Stimulated activated CD4-positive, alpha-beta T cell treated with anti-CD3 and anti-CD28 coated beads, Interleukin-2, amount 100 ng/mL, for 4 hours (primary cell): ENCODE data around the gene SLC22A7.
A peak's percentile ranks its signal among the peaks of the same experiment; 100 is the strongest.
"Not testable (repeated sequence)": the region's sequence is repeated elsewhere in the genome, so short reads cannot be mapped to it uniquely, and the experiment has no call there.

Source experiments
- DNase-seq: peaks from one replicate; pipeline ENCODE4 v3.0.0-alpha.2; 2020; ENCODE audit warnings: low read depth

SLC22A7 gene

GRCh38 chr6:43301081-43301870, 3.2 kb downstream of the SLC22A7 start:
- no peak for DNase-seq

DNA sequence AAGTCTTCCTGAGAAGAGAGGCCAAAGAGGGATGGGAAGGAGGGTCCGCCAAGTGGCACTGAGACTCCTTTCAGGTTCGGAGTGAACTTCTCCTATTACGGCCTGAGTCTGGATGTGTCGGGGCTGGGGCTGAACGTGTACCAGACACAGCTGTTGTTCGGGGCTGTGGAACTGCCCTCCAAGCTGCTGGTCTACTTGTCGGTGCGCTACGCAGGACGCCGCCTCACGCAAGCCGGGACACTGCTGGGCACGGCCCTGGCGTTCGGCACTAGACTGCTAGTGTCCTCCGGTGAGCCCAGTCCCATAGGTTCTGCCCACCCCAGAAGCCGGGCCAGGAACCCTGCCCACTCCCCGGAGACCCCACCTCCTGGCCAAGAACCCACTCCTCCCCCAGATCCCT, 4.1 kb downstream of the SLC22A7 start:
- DNase-seq = no peak

- not testable (repeated sequence) for DNase-seq
Observed at GRCh38 chr6:43303006-43303405, 4.9 kb downstream of the SLC22A7 start.

DNA sequence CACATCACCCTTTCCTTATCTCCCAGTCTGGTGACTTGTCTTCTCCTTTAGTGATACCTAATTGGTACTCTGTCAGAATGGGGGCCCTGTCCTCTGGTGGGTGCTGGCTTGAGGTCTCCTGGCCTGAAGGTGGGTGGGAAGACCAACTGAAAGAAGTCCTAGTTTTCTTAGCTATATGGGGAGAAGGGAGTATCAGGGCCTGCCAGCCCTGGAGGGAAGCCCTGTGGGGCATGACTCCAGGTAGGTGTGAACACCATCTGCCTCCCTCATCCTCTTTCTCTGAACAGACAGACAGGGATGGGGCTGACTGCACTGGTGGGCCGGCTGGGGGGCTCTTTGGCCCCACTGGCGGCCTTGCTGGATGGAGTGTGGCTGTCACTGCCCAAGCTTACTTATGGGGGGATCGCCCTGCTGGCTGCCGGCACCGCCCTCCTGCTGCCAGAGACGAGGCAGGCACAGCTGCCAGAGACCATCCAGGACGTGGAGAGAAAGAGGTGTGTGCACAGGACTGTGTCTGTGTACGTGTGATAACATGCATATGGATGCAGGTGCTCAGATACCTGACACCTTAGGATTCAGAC, 5.8 kb downstream of the SLC22A7 start:
- no peak for DNase-seq

GRCh38 chr6:43304361-43304760, 6.3 kb downstream of the SLC22A7 start:
- no peak for DNase-seq

DNA sequence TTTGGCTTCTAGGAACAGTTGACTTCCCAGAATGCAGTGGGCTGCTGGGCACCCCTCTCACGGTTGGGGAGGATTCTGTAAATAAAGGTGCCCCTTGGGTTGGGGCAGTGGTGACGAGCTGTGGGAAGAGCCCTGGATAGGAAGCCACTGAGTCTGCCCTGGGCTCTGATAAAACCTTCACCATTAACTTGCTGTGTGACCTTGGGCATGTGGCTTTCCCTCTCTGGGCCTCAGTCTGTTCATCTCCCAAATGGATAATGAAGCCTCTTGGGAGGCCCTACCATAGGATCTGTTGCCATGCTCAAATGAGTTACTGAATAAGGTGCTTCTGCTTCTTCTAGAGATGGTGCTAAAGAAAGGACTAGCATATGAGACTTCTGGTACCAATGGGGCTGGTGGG, 6.8 kb downstream of the SLC22A7 start:
- DNase-seq = no peak

DNA sequence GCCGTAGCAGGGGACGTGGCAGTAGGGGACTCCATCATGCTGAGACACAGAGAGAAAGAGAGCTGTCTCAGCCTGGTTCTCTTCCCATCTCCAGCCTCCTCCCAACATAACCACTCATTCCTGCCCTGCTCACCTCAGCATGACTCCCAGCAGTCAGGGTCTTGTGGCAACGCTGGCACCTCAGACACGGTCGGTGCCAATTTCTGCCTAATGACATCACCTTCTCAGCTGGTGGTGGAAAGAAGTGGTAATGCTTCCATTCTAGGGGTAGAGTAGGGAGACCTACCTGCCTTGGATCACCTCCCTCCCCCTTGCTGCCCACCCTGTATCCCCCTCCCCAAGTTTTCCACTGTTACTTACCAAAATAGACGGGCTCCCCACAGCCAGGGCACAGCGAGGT, 8.0 kb downstream of the SLC22A7 start:
- no peak for DNase-seq

DNA sequence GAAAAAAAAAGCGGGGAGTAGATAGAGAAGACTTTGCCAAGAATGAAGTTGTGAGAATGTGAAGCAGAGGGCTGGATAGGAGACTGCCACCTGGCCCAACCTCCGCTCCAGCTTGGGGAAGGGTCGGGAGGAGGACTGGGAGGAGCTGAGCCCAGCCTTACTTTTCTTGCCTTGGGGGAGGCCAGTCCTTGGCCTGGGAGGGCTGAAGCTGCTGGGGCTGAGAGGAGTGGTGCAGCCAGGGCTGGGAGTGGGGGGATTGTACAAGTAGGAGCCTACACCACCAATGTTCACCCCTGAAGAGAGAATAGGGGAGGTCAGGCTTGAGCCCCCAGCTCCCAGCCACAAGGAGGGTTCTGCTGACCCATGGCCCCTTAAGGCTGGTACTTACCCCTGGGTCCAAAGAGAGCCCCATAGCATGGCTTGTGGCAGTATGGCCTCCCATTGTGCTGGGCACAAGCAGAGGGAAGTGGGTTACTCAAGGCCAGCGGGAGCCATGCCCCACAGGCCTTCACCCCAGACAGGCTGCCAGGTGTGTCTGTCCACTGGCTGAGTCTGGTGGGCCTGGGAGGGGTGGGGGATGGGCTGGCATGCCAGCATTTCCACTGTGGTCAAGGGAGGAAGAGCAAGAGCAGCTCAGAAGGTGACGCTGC, 9.5 kb downstream of the SLC22A7 start:
- DNase-seq = no peak

DNA sequence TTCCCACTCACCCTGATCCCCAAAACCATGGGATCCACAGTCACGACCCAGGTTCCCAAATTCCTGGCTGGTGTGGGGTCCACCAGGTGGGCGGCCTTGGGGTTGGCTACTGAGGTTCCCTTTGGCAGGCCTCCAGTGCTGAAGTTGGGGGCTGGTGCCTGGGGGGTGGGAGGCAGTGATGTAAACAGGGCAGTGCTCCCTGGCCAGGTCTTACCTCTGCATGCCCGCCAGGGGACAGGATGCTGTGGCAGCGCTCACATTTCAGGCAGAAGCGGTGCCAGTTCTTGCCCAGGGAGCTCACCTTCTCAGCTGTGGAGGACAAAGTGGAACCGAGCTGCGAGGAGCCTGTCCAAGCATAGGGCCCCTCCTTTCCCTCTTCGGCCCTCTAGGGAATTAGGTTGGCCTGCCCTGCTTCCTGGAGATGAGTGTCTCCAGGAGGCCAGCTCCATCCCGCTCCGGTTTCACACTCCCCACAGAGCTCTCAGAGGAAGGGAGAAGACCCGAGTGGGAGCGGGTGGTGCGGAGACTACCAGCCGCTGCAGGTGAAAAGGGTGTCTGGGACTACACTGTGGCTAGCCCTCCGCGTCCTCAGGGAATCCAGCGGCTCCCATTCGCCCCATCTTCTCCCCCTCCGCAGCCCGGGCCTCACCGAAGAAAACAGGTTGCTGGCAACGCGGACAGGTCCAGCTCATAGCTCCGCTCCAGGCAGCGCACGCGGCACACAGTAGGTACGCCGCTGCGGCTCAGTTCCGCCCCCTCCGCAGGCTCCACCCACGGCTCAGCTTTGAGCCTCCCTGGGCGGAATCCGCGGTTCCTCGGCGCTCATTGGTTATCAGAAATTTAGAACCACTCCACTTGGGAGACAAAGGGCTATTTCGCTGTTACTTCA, 10.3 kb downstream of the SLC22A7 start, which contains the start of gene CRIP3:
CRIP3 (minus strand) TSS at position 726 of the 889 bp plus-strand sequence; CDS start at position 692, 34 bp downstream.
- DNase-seq = peak; percentile 36

- DNase-seq = no peak
Observed at GRCh38 chr6:43308990-43309477, 11.0 kb downstream of the SLC22A7 start.

DNA sequence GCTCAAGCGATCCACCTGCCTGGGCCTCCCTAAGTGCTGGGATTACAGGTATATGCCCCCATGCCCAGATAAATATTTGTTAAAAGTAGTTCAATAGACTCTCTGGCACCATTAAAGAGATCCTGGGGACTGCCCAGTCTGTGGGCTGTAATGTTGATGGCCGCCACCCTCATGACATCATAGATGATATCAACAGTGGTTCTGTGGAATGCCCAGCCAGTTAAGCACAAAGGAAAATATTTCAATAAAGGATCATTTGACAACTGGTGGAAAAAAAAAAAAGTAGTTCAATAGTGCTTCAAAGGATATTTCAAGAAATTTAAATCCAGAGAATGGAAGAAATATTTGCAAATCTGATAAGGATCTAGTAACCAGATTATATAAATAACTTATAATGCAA, 12.1 kb downstream of the SLC22A7 start:
- no peak for DNase-seq

- DNase-seq = no peak
Observed at GRCh38 chr6:43310624-43311023, 12.6 kb downstream of the SLC22A7 start.

- DNase-seq = no peak
Observed at GRCh38 chr6:43311666-43312065, 13.6 kb downstream of the SLC22A7 start.

GRCh38 chr6:43313813-43314212, 15.8 kb downstream of the SLC22A7 start:
- DNase-seq = no peak

DNA sequence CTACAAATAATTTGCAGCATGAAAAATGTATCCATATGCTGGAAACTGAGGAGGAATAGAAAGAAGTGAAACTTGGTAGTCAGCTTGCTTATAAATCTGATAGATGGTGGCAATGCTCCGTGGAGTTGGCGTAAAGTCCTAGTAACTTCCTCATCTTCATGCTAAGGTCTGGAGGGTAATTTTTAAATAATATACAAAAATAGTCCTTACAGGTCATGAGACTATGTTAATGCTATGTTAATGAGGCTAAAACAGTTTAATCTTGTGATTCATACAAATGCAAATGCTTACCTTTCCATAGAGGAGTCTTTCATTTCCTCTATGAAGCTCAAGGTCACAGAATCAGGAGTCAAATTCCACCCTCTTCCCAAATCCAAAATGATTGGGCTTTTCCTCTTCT, 20.0 kb downstream of the SLC22A7 start:
- DNase-seq = no peak

DNA sequence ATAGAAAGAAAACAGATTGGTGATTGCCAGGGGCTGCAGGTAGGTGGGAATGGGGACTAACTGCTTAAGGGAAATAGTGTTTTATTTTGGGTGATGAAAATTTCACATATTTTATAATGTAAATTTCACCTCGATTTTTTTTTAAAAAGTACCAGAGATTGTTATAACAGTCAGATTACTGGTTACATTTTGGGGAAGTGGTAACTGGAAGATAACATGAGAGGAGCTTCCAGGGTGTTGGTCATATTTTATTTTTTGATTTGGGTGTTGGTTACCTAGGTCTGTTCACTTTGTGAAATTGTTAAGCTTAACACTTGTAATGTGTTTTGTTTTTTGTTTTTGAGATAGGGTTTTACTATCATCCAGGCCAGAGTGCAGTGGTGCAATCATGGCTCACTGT, 27.8 kb downstream of the SLC22A7 start:
- DNase-seq = no peak

DNA sequence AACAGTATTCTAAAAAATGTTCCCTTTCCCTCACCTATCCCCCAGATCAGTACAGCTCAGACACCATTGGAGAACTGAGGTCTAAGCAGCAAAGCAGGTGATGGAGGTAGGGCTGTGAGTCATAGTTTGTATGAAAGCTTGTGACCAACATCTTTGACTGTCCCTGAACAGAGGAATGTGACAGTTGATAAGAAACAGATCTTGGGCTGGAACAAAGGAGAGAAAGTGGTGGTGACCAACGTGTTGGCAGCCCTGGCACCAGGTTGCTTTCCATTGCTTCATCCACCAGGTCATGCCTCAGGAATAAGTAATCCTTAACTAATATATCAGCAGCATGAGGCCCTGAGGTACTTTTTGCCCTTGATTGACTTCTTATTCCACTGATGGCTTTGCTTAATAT, 30.5 kb downstream of the SLC22A7 start:
- DNase-seq = no peak

DNA sequence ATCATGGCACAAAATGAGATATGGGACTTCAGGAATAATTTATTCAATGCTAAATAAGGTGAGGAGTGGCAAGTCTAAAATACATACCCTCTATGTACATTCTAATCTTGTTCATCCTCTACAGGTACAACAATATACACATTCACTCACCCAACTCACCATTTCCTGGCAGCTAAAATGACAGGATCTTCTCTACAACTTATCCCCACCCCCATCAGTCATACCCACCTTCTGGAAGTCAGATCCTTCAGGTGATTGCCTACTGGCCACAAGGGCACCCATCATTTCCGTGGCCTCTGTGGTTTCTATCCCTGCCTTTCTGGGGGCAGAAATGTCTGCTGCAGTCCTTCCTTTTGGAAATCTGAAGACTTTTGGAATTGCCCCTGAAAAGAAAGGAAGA, 33.4 kb downstream of the SLC22A7 start:
- DNase-seq = no peak

GRCh38 chr6:43331891-43332290, 33.8 kb downstream of the SLC22A7 start:
- DNase-seq = no peak

DNA sequence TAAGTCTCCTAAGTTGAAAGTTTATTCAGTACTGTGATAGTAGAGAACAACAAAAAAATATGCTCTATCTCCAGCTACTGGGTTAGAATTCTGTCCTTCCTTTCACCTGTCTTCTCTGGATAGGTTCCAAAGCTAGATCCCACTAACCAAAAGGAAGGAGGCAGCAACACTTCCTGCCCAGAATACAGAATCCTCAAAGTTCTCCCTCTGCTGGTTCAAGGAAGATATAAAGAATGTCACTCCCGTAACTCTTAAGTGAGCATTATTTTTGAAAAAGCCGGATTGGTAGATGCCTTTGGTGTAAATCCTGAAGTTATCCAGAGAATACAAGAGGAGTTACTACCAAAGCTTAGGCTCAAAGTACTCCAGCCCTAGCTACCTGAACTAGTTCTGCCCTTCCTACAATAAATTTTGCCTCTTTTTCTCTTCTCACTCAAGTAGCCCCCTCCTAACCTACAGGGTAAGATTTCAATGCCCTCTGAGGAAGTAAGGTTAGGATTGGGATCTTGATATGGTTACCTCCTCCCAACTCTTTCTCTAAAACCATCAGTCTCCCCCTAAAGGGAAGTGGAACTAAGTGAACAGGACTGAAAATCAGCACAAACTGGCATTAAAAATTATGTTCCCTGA, 36.5 kb downstream of the SLC22A7 start:
- no peak for DNase-seq

DNA sequence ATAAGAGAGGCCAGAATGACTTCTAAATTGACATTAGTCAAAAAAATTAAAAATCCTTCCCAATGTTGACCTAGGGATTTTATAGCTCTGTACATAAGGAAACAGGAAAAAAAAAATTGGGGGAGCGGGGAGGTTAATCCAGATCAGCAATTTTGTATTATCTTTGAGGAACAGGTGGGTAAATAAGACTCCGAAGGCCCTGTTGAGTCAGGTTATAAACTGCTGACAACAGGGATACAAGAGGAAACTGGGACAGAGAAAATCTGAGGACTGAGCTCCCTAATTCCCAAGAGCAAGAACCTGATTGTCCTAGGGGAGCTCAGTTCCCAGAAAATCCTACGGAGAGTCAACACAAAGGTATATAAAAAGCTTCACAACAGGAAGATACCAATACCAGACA, 37.4 kb downstream of the SLC22A7 start:
- DNase-seq = no peak

- no peak for DNase-seq
Observed at GRCh38 chr6:43336382-43336781, 38.3 kb downstream of the SLC22A7 start.
